AML-193 (cell line): ENCODE data around the gene ZFAND3.
"Not testable (repeated sequence)": the region's sequence is repeated elsewhere in the genome, so short reads cannot be mapped to it uniquely, and the experiment has no call there.

Experiments
- DNase-seq, 2 experiments: peaks; one replicate each; lab custom pipeline; 2025; lab: John Stamatoyannopoulos, UW

The ZFAND3 gene

DNA sequence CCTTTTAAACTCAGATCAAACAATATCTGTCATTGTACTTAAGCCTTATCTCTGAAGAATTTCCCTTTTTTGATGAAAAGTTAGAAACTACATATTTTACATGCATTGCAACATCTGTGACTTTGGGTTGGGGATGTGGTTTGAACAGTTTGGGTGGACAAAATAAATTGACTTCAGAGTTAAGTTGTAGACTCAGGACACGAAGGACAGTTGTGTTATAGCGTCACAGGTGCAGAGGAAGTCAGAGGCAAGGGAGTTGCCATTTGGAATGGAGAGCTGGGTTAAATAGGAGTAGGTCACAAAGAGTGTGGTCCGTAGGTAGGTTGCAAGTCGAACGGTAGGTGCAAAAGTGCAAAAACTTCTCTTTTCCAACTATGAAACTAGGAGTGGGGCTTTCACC lies 46.0 kb downstream of the ZFAND3 start:
- DNase-seq = peak; percentile 22 to 40

DNA sequence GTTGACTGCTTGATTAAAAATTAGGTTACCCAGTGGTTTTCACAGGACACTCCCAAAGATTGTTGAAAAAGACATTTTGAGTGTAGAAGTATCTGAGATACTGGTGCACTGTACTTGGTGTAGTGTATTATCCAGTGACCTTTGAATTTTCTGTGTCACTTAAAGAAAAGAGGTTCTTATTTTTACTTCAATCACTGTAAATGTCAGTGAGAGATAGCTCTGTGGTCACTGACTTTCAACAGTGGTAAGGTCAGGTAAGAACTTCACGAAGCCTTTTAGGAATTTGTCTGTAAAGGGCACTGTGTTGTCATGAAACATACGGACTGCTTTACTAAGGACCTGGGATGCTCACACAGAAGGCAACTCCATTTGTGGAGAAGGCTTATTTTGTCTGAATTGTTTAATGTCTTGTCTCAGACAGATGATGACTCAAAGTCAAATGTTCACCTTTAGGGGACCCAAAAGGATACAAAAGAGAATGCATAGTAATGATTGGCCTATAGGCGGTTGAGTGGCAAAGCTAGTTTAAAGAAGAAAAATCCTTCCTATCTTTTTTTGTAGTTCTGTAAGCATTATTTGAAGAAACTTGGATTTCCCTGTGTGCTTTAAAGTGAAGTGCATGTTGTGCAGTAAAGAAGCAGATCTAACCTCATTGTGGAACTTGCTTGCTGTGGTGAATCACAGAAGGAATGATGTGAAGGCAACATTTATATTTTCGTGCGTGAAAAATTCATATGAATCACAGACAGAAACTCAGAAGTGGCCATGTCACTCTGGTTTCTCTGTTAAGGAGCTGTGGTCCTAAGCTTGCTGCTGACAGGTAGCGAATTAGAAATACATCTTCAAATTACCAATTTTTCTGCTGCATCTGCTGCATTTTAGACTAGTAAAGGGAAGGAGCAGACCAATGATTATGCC lies 47.3 kb downstream of the ZFAND3 start:
- no peak for DNase-seq

DNA sequence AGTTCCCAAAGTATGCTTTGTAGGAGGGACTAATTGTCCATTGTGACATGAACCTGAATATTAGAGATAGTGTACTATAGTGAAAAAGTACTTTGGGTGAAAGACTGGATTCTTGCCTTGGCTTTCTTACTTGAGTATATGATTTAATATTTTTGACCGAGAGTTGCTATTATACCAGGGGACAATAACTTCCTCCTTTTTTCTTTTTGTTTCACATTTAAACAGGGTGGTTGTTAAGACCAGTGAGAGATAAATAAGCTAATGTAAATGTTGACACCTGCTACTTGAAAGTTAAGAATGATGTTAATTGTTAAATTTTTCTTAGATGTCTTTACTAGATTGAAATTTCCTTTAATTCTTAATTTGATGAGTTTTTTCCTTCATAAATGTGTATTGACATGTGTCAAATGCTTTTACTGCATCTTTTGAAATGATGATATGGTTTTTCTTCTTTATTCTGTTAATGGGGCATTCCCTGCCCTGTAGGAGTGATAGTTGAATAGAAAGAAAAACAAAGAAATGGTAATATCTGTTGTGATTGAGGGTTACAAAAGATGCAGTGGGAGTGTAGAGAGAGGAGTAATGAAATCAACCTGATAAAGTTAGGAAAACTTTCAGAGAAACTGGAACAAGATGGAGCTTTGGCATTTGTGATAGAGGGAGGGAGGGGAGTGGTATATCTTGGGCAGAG lies 48.4 kb downstream of the ZFAND3 start:
- DNase-seq = no peak

DNA sequence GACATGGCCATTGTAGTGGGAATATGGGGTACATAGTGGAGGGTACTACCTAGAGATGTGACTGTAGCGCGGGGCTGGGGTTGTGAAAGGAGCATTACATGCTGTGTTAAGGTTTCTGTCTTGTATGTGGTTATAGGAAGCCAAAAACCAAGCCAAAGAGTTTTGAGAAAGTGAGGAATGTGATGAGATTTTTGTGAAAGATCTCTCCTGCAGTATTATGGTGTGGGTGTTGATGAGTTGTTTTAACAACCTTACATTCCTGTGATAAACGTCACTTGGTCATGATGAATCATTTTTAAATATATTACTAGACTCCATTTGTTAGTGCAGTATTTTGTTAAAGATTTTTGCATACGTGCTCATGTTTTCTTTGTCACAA lies 48.9 kb downstream of the ZFAND3 start:
- no peak for DNase-seq

DNA sequence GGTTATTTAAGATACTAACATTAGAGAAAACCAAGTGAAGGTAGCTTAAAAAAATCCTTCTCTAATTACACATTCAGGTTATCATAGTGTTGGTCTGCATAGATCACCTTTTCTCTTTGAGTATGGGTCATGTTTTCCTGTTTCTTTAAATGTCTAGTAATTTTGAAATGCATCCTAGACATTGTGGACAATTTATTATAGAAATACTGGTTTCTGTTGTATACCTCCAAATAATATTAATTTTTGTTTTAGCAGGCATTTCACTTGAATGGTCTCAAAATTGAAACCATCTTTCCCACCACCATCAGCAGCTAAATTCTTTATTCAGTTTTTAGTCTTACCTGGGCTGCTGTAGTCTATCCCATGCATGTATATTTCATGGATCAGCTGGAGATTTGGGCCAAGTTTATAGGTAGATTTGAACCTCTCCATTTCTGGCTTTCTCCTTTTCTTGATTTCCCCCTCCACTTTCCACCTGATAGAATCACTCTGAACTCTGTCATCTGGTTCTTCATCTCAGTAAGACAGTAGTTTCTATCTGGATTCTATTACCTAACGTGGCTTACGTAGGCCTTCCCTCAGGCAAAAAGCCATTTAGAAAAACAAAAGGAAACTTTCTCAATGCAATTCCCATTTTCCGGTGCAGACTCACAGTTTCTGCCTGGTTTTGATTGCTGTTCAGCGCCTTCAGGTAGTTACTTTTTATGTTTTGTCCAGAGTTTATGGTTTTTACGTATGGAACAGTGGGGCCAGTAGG lies 52.3 kb downstream of the ZFAND3 start:
- no peak for DNase-seq

DNA sequence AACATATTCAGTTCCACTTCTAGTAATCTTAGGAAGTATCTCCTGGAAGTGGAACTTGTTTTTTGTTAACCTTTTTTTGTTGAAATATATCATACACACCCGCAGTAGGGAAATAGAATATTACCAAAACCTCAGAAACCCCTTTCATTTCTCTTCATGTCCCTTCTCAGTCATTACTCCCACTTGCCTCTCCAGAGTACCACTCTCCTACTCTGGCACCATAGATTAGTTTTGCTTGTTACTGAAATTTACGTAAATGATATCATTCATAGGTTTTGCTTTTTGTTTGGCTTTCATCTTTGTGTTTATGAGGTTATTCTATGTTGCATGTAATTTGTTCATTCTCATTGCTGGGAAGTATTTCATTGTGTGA lies 52.8 kb downstream of the ZFAND3 start:
- no peak for DNase-seq

DNA sequence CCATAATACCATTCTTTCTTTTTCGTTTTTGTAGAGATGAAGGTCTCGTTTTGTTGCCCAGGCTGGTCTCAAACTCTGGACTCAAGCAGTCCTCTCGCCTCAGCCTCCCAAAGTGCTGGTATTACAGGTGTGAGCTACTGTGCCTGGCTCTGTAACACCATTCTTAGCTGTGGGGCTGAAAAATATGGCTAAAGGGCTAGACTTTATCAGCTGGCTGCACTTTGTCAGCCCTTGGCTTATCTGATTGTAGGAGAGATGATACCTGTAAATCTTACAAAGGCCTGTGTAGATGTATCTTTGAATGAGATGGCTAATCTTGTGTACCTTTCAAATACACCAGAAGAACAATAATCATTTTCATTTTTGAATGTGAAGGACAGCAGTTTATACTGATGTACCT lies 55.2 kb downstream of the ZFAND3 start:
- no peak for DNase-seq

DNA sequence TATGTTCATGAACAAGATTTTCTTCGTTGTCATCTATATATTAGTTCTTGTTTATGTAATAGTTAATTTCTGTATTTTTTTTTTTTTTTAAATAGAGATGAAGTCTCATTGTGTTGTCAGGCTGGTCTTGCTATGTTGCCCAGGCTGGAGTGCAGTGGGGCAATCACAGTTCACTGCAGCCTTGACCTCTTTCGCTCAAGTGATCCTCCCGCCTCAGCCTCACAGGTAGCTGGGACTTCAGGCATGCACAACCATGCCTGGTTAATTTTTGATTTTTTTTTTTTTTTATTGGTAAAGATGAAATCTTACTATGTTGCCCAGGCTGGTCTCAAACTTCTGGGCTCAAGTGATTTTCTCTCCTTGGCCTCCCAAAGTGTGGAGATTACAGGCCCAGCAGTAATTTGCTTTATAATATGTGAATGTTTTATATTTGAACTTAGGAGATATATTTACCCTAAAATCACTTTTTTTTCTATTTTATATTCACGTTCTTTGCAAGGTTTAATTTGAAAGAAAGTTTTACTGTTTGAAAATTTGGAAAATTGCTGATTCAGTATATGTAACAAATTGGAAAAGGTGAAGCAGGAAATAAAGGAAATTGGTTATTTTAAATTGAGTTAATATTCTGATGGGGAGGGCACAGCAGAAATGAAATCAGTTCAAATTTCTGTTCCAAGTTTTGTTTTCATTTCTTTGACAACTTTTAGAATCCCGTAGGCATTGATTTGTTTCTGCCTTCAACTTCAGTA lies 56.2 kb downstream of the ZFAND3 start:
- DNase-seq = no peak

DNA sequence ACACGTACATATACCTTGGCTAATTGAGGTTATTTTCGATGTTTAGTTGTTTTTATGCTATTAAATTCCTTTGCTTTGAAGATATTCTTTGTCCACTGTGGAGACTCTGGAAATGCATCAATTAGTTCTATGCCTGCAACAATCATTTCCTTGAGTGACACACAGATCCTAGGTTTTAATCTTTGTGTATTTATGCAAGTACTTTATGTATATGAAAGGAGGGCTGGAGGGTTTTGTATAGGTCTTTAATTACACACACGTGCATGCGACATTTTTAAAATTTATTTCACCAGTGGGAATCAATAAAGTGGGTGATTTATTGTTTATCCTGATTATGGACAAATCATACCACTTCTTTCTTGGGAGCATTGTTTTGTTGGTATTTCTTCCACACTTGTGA lies 57.3 kb downstream of the ZFAND3 start:
- no peak for DNase-seq

DNA sequence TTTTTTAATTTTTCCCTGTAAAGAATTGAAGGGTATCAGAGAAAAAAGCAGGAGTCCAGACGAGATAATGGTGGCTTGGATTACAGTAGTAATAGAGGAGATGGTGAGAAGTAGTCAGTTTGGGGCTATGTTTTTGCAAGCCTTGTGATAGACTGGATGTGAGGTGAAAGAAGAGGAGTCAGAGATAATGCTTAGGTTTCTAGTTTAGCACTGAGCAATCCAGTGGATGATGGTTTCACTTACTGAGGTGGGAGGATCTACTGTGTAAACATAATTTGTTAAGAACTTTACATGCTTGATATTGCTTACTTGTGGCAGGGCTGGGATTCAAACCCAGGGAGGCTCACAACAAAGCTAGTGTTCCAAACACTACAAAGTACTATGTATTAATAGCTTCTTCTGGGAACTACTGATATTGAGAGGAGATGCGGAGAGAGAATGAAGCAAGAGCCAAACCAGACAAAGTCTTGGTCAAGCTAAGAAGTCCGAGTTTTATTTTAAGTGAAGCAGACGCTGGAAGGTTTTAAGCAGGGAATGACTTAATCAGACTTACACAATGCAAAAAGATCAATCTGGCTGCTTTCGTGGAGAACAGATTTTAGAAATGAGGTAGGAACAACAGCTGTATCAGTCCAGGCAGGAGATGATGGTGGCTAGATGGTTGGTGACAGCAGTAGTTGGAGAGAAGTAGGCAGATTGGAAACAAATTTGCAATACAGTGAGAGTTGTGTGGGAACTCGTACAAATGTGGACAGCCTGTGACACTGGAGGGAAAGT lies 58.0 kb downstream of the ZFAND3 start:
- DNase-seq = no peak

DNA sequence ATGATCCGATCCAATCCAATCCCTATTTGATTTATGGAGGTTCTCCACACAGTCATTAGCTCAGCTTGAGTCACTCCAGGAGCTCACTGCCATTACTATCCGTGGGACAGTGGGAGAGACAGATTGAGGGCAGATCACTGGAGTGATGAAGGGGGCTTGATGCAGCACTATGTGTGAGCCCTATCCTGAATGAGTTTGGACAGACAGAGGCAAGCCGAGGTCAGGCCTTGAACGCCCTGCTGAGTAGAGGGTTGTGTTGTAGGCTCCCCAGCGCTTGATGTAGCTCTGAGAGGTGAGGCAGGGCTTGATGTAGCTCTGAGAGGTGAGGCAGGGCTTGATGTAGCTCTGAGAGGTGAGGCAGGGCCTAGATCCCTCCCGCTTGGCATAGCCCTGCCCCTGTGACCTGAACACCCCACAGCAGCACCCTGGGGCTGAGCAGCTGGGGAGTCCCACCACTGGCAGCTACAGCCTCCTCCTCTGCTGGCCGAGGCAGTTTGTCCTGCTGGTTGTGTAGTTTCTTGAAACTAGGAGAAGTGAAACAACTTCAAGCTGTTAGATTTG lies 58.7 kb downstream of the ZFAND3 start:
- no peak for DNase-seq

DNA sequence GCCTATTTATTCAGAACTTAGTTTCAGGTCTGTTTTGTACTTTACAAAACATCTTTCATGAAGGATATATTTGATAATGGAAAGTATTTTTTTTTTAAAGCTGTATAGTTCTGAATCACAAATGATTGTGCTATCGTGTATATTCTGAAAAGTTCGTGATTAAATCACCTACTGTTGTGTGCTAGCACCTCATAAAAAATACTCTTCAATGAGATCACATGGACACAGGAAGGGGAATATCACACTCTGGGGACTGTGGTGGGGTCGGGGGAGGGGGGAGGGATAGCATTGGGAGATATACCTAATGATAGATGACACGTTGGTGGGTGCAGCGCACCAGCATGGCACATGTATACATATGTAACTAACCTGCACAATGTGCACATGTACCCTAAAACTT lies 61.1 kb downstream of the ZFAND3 start:
- not testable (repeated sequence) for DNase-seq

DNA sequence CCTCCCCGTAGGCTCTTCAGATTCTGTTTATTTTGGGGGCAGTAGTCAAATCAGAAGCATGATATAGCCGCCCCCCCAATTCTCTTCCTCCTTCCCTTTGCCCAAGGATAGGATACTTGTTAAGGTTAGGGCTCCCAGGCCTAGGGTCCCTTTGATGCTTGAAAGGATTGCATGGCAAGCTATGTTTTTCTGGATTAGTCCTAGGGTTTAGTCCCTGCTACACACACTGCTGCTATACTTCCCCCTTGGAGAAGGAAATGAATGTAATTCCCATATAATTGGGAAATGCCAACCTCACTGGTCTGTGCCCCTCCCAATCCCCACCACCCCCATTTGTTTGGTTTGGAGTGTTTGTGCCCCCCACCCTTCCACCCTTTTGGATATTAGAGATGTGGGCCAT lies 62.8 kb downstream of the ZFAND3 start:
- DNase-seq = no peak

DNA sequence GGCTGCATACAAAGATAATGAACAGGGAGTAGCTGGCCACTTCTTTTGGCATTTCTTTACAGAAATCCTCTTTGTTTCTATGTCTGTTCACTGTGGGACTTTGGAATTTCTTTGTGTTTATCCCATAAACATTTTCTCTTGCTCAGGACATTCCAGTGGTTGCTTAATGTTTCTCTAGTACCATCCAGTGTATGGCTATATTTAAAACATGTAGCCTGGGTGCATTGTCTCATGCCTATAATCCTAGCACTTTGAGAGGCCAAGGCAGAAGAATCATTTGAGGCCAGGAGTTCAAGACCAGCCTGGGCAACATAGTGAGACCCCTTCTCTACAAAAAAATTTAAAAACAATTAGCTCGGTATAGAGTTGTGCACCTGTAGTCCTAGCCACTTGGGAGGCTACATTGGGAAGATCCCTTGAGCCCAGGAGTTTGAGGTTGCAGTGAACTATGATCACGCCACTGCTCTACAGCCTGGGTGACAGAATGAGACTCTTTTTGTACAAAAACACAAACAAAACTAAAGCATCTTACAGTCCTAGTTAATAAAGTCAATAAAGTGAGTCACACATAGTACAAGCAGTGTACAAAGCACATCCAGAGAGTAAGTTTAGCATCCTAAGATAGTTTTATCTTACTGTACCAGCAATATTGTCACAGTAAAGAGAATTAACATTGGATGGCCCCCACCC lies 63.3 kb downstream of the ZFAND3 start:
- DNase-seq = no peak

DNA sequence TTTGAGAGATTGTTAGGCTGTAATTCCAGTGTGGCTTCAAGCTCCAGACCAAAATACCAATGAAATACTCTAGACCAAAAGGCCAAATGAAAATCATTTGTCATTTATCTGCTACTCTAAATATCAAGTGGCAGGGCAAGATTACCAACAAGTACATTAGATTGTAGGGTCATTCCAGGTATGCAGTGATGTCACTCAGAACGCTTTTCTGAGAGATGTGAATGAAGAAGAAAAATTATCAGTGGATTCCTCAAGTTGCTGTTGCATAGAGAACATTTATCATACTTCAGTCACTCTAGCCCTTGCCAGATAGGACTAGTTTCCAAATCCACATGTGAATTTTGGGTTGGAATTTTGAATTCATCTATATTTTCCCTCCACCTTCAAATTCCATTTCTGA lies 65.0 kb downstream of the ZFAND3 start:
- no peak for DNase-seq

DNA sequence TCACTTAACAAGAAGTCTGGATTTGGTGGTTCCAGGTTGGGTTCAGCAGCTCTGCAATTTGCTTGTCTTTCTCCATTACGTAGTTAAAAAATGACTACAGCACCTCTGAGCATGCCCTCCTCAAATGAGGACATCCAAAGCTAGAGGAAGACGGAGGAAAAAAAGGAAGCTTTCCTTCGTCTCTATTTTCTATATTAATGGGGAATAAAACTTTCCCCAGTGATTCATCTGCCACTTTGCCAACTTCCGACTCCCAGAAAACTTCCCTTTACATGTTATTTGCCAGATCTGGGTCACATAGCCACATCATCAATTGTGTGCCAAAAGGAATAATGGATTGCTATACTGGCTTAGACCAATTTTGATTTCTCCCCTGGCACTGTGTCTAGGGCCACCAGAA lies 69.5 kb downstream of the ZFAND3 start:
- DNase-seq = no peak

DNA sequence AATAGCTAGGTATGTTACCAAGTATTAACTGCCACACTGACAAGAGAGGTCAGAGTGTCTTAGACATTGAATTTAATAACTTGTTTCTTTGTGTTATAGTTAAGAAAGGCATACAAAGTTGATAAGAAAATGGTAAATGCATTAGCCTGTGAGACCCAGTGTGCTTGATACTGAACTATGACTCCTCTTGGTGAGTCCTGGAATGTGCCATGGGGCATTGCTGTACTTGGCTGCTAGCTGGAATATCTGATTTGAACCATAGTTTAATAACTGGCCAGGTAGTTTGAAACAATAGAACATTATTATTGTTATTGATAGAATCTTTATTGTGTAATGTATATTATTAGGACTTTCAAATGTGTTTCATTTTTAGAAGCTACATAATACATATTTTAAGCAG lies 70.0 kb downstream of the ZFAND3 start:
- DNase-seq = no peak

DNA sequence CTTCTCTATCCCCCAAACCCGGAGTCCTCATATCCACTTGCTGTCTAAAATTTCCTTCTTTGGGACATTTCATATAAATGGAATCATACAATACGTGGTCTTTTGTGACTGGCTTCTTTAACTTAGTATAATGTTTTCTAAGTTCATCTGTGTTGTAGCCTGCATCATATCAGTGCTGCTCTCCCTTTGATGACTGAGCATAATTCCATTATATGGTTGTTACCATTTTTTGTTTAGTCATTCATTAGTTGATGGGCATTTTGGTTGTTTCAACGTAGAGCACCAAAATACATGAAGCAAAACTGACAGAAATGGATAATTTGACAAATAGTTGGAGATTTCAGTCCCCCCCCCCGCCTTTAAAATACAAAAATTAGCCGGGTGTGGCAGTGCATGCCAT lies 71.5 kb downstream of the ZFAND3 start:
- no peak for DNase-seq

DNA sequence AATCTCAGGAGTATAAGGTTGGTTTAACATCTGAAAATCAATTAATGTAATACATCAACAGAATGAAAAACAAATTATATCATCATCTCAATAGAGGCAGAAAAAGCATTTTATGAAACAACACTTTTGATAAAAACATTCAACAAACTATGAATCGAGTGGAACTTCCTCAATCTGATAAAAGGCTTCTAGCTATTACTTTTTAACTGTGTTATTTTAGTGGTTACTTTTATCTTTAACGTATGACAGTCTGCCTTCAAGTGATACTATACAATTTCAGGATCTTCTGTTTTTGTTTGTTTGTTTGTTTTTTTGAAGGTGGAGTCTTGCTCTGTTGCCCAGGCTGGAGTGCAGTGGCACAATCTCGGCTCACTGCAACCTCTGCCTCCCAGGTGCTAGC lies 73.7 kb downstream of the ZFAND3 start:
- no peak for DNase-seq

DNA sequence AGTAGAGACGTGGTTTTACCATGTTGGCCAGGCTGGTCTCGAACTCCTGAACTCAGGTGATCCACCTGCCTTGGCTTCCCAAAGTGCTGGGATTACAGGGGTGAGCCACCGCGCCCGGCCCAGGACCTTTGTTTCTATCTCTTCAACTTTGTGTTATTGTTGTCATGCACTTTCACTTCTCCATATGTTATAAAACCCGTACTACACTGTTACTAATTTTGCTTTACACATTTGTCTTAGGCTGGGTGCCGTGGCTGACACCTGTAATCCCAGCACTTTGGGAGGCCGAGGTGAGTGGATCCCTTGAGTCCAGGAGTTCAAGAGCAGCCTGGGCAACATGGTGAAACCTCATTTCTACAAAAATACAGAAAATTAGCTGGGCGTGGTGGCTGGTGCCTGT lies 74.2 kb downstream of the ZFAND3 start:
- DNase-seq = not testable (repeated sequence)
